ENCODE measurements around the gene CGB1. TPM values are rescaled to one million over a fixed set of nuclear protein-coding genes. Genes with fewer than 3 reads are reported as not detected.
A peak's percentile ranks its signal among the peaks of the same experiment; 100 is the strongest.

CGB1 gene
- total and polyA plus RNA-seq, 9 of the 15 experiments (the other 6 are each of a cell fraction or from before 2014, with no cell fraction given): not detected

DNA sequence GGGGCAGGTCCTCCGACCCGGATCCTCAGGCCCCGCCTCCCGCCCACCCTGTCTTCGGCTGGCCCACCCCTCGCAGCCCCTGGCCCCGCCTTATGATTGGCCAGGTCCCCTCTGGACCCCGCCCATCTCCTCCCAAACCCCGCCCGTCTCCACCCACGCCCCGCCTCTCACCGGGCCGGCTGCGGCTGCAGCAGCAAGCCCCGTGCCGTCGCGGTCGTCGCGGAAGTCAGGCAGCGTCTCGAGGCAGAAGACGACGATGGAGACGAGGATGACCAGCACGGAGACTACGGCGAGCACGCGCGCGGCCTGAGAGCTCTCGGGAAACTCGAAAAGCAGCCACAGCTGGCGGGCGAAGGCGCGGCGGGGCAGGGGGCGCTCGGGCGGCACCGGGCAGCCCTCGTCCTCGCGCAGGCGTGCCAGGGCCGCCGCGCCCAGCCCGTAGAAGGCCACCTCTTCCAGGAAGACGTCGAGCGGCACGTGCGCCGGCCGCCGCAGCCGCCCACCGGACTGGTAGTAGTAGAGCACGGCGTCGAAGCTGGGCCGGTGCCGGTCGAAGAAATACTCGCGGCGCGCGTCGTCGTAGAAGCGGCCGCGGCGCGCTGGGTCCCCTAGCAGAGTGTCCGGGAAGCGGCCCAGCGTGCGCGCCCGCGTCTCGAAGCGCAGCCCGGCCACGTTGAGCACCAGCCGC lies 35.3 kb upstream of the CGB1 start:
- Histone ChIP-seq H2AFZ (ENCODE audit: low read depth, low read length) (peak overlapping the region; percentile 80), H3K4me2 (ENCODE audit: insufficient read depth, low read length) (no peak overlapping the region), H3K9me1 (ENCODE audit: control insufficient read depth, insufficient read depth, low read length) (no peaks in the 10 kb centered on the region), H3K27ac (ENCODE audit: extremely low read depth, low read depth, low read length) (no peak overlapping the region), H3K9ac (ENCODE audit: insufficient read depth in 1 of 2, low read depth in 2 of 2, low read length in 2 of 2) (no peak overlapping the region; a peak in 1 of 4 replicates), H3K4me3 (no peak overlapping the region), H3K4me1 (replicated peaks in 1 of 2; ENCODE audit: control insufficient read depth in 2 of 2, insufficient read depth in 2 of 2, low read length in 2 of 2) (peaks cover 9 to 32% of the 10 kb centered on the region in 2 experiments; a peak in 4 of 5 replicates), H3K27me3 (ENCODE audit: control insufficient read depth in 2 of 2, insufficient read depth in 2 of 2, low read length in 2 of 2) (peaks cover 9 to 31% of the 10 kb centered on the region in 2 experiments; a peak in 4 of 5 replicates), H3K36me3 (ENCODE audit: control insufficient read depth, insufficient read depth, low read length) (no peaks in the 10 kb centered on the region), H3K79me2 (ENCODE audit: control insufficient read depth, insufficient read depth, low read length) (no peaks in the 10 kb centered on the region), H4K20me1 (replicated peaks; ENCODE audit: control insufficient read depth, insufficient read depth, low read length) (no peaks in the 10 kb centered on the region), H3K9me3 (replicated peaks; ENCODE audit: control insufficient read depth, insufficient read depth, low read depth, low read length) (no peaks in the 10 kb centered on the region)
- CTCF ChIA-PET (ENCODE audit: low intra/inter-chr PET ratio): no interaction called here
- intact Hi-C loops (cut with micrococcal nuclease) (loop anchor here (5.0 kb wide), 1 partner anchor 285 kb away; no protein-coding TSS in a partner anchor), in situ Hi-C loops (cut with MboI) (no loop called here)
- POLR2A ChIA-PET: interaction anchor here (0.7 to 1.2 kb wide), 2 partner anchors 9 to 15 kb away, joined by 3 read pairs; no protein-coding TSS in a partner anchor
- peak; percentile 70 to 94 (median 87) for DNase-seq (ENCODE audit: extremely low read depth in 1 of 4, low spot score in 3 of 4)
- peak; percentile 67 for FAIRE-seq
- 45% methylated on average over 61 of the region's 93 CpGs for WGBS (ENCODE audit: insufficient coverage, low coverage, missing lambda C conversion rate)
- peak; percentile 76 for ATAC-seq
- BruUV-seq (replicated peaks): no TSS peak
- 0 out of 4 replicates have a peak, but pooled peaks of 1 of the 2 experiments have one; percentile 26 for TF ChIP-seq UBTF (IDR thresholded peaks at IDR 0.05; ENCODE audit: borderline replicate concordance in 1 of 2, low read depth in 2 of 2, low read length in 2 of 2)
- TF ChIP-seq RB1 (IDR thresholded peaks at IDR 0.05; ENCODE audit: low read depth): 0 out of 2 replicates have a peak, but pooled peaks have one; percentile 11
- TF ChIP-seq, protein P1, sequence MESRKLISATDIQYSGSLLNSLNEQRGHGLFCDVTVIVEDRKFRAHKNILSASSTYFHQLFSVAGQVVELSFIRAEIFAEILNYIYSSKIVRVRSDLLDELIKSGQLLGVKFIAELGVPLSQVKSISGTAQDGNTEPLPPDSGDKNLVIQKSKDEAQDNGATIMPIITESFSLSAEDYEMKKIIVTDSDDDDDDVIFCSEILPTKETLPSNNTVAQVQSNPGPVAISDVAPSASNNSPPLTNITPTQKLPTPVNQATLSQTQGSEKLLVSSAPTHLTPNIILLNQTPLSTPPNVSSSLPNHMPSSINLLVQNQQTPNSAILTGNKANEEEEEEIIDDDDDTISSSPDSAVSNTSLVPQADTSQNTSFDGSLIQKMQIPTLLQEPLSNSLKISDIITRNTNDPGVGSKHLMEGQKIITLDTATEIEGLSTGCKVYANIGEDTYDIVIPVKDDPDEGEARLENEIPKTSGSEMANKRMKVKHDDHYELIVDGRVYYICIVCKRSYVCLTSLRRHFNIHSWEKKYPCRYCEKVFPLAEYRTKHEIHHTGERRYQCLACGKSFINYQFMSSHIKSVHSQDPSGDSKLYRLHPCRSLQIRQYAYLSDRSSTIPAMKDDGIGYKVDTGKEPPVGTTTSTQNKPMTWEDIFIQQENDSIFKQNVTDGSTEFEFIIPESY (CRISPR knock-in tag; IDR thresholded peaks at IDR 0.05): peak; percentile 78
- peak; percentile 60 to 96 for TF ChIP-seq E2F6 (IDR thresholded peaks at IDR 0.05; ENCODE audit: borderline replicate concordance in 1 of 2, extremely low read depth in 1 of 2, insufficient read depth in 1 of 2, insufficient read length in 1 of 2, low read depth in 1 of 2, low read length in 1 of 2, poor library complexity in 1 of 2, severe bottlenecking in 1 of 2)
- TF ChIP-seq RBFOX2 (IDR thresholded peaks at IDR 0.05; ENCODE audit: low read depth, low read length): peak; percentile 40
- TF ChIP-seq CREM (IDR thresholded peaks at IDR 0.05; ENCODE audit: low read depth): peak; percentile 24; the same call in 1 of the 2 replicates
- TF ChIP-seq, protein P2, sequence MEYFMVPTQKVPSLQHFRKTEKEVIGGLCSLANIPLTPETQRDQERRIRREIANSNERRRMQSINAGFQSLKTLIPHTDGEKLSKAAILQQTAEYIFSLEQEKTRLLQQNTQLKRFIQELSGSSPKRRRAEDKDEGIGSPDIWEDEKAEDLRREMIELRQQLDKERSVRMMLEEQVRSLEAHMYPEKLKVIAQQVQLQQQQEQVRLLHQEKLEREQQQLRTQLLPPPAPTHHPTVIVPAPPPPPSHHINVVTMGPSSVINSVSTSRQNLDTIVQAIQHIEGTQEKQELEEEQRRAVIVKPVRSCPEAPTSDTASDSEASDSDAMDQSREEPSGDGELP (CRISPR knock-in tag; IDR thresholded peaks at IDR 0.05; ENCODE audit: borderline replicate concordance): peak; percentile 40; the same call in 1 of the 2 replicates
- TF ChIP-seq HNRNPUL1 (IDR thresholded peaks at IDR 0.05; ENCODE audit: low read length): no peak
- no peak for TF ChIP-seq TBP (optimal IDR thresholded peaks at IDR 0.05; ENCODE audit: low read depth, low read length)
- TF ChIP-seq CBX3 (IDR thresholded peaks at IDR 0.05; ENCODE audit: borderline replicate concordance in 1 of 2, low read length in 2 of 2): peak in 1 of 2 experiments; percentile 32; a peak in 1 of 3 replicates
- TF ChIP-seq SREBF2 (CRISPR knock-in tag; IDR thresholded peaks at IDR 0.05): no peak
- TF ChIP-seq ZBTB7A (IDR thresholded peaks at IDR 0.05; ENCODE audit: borderline replicate concordance, control insufficient read depth, low read depth, low read length): peak; percentile 49; the same call in 1 of the 2 replicates

Measured in K562 (cell line).